Neuronal stem cell (in vitro differentiated cells): ENCODE measurements around the gene PSORS1C2.

Source experiments
- DNase-seq: peaks from one replicate; pipeline ENCODE4 v3.0.0-alpha.2; 2013; ENCODE audit warnings: low spot score
- H2AFZ ChIP-seq: one replicate; pipeline ENCODE4 v1.6.1; 2013; ENCODE audit warnings: mild to moderate bottlenecking, low read length, inconsistent platforms
- H2AK5ac ChIP-seq: 2 replicates; pipeline ENCODE4 v1.6.1; 2013; ENCODE audit warnings: low read depth, mild to moderate bottlenecking, inconsistent platforms, low read length, moderate library complexity, mixed read lengths
- H2BK120ac ChIP-seq: 2 replicates; pipeline ENCODE4 v1.6.1; 2013; ENCODE audit warnings: low read depth, mild to moderate bottlenecking, inconsistent platforms, low read length, moderate library complexity, mixed read lengths
- H2BK12ac ChIP-seq: one replicate; pipeline ENCODE4 v1.6.1; 2013; ENCODE audit warnings: low read length, inconsistent platforms
- H2BK15ac ChIP-seq: 2 replicates; pipeline ENCODE4 v1.6.1; 2013; ENCODE audit warnings: mild to moderate bottlenecking, low read length, inconsistent platforms, mixed read lengths
- H2BK5ac ChIP-seq: one replicate; pipeline ENCODE4 v1.6.1; 2013; ENCODE audit warnings: inconsistent platforms, mild to moderate bottlenecking, low read length, moderate library complexity
- H3K14ac ChIP-seq: one replicate; pipeline ENCODE4 v1.6.1; 2013; ENCODE audit warnings: low read length, inconsistent platforms
- H3K18ac ChIP-seq: 2 replicates; pipeline ENCODE4 v1.6.1; 2013; ENCODE audit warnings: low read length, inconsistent platforms
- H3K23ac ChIP-seq: 2 replicates; pipeline ENCODE4 v1.6.1; 2013; ENCODE audit warnings: low read depth, mild to moderate bottlenecking, mixed read lengths, low read length, inconsistent platforms; ENCODE audit not compliant: poor library complexity
- H3K27ac ChIP-seq: replicated peaks from 3 replicates; pipeline ENCODE4 v1.5.1; 2013; ENCODE audit warnings: low read length, inconsistent platforms
- H3K27me3 ChIP-seq, 3 experiments: 2 replicates each; pipeline ENCODE4 v1.6.1; 2013; ENCODE audit warnings: low read length in 3 of 3, mild to moderate bottlenecking in 2 of 3, inconsistent platforms in 1 of 3, low read depth in 1 of 3, mixed read lengths in 1 of 3, moderate library complexity in 1 of 3; ENCODE audit not compliant: control insufficient read depth in 3 of 3, insufficient read depth in 3 of 3
- H3K36me3 ChIP-seq, 2 donors: replicated peaks in 1 of 2; 2 replicates each; pipeline ENCODE4 v1.6.1; 2013; ENCODE audit warnings: low read length in 2 of 2; ENCODE audit not compliant: control insufficient read depth in 2 of 2, insufficient read depth in 2 of 2
- H3K4ac ChIP-seq: 2 replicates; pipeline ENCODE4 v1.6.1; 2013; ENCODE audit warnings: inconsistent platforms, mild to moderate bottlenecking, low read length, moderate library complexity
- H3K4me1 ChIP-seq, 2 donors: 1 replicate in 1 of 2; 2 replicates in 1 of 2; pipeline ENCODE4 v1.6.1; 2013; ENCODE audit warnings: low read length in 2 of 2, low read depth in 1 of 2; ENCODE audit not compliant: control insufficient read depth in 2 of 2, insufficient read depth in 1 of 2
- H3K4me2 ChIP-seq: one replicate; pipeline ENCODE4 v1.6.1; 2013; ENCODE audit warnings: mild to moderate bottlenecking, low read length, inconsistent platforms; ENCODE audit not compliant: insufficient read depth, poor library complexity, severe bottlenecking
- H3K4me3 ChIP-seq, 2 donors: 2 replicates each; pipeline ENCODE4 v1.5.1; 2013; ENCODE audit warnings: low read length in 2 of 2, mild to moderate bottlenecking in 2 of 2, inconsistent platforms in 1 of 2, moderate library complexity in 1 of 2
- H3K79me1 ChIP-seq: one replicate; pipeline ENCODE4 v1.6.1; 2013; ENCODE audit warnings: low read depth, mild to moderate bottlenecking, inconsistent platforms, low read length, moderate library complexity
- H3K9ac ChIP-seq: one replicate; pipeline ENCODE4 v1.6.1; 2013; ENCODE audit warnings: mild to moderate bottlenecking, low read depth, low read length, inconsistent platforms; ENCODE audit not compliant: poor library complexity
- H3K9me3 ChIP-seq, 2 donors: replicated peaks in 1 of 2; 2 replicates each; pipeline versions ENCODE3 to v1.6.1; 2013; ENCODE audit warnings: low read length in 2 of 2, mild to moderate bottlenecking in 2 of 2, inconsistent platforms in 1 of 2, low read depth in 1 of 2, mixed read lengths in 1 of 2, moderate library complexity in 1 of 2; ENCODE audit not compliant: control insufficient read depth in 2 of 2, insufficient read depth in 1 of 2
- H4K8ac ChIP-seq: one replicate; pipeline ENCODE4 v1.6.1; 2013; ENCODE audit warnings: low read depth, mild to moderate bottlenecking, inconsistent platforms, low read length, moderate library complexity
- H4K91ac ChIP-seq: one replicate; pipeline ENCODE4 v1.6.1; 2013; ENCODE audit warnings: low read length, low read depth, mild to moderate bottlenecking, inconsistent platforms; ENCODE audit not compliant: poor library complexity
- WGBS, 2 donors: extraction: QIAGEN DNeasy Blood & Tissue Kit; methylation state at CpG; one replicate each; pipeline ENCODE4 v1.1.7; 2013; ENCODE audit warnings: missing lambda C conversion rate in 2 of 2, mixed read lengths in 1 of 2; ENCODE audit not compliant: insufficient read length in 2 of 2, insufficient replicate concordance in 1 of 2; ENCODE audit errors: extremely low coverage in 2 of 2; 5-methylcytosine and 5-hydroxymethylcytosine counted together

The PSORS1C2 gene

GRCh38 chr6:31107052-31107451 lies 31.8 kb downstream of the PSORS1C2 start:
- no peaks in the 10 kb centered on the region for H3K36me3 ChIP-seq
- peaks cover 0 to 6% of the 10 kb centered on the region in 2 donors for H3K4me1 ChIP-seq
- H3K9me3 ChIP-seq, result peaks cover 0 to 2% of the 10 kb centered on the region in 2 donors
- H2AK5ac ChIP-seq, result no peak overlapping the region
- H2AFZ ChIP-seq, result no peak overlapping the region
- H3K9ac ChIP-seq, result no peak overlapping the region
- no CpG with 5 or more reads among the region's 4 CpGs for WGBS, 2 donors
- H4K91ac ChIP-seq, result no peak overlapping the region
- no peaks in the 10 kb centered on the region for H3K79me1 ChIP-seq
- H3K4me3 ChIP-seq, result no peak overlapping the region
- no peak overlapping the region for H2BK15ac ChIP-seq
- no peak overlapping the region for H4K8ac ChIP-seq
- H3K27ac ChIP-seq, result no peak overlapping the region
- no peak overlapping the region for H2BK120ac ChIP-seq
- H2BK5ac ChIP-seq, result no peak overlapping the region
- H3K4ac ChIP-seq, result no peak overlapping the region
- no peak overlapping the region for H2BK12ac ChIP-seq
- no peak overlapping the region for H3K14ac ChIP-seq
- no peak overlapping the region for H3K4me2 ChIP-seq
- no peak overlapping the region for H3K23ac ChIP-seq
- H3K18ac ChIP-seq, result no peak overlapping the region
- DNase-seq, result no peak
- peaks cover 0 to 30% (median 0%) of the 10 kb centered on the region in 3 experiments for H3K27me3 ChIP-seq

GRCh38 chr6:31103136-31103535 lies 35.7 kb downstream of the PSORS1C2 start:
- Histone ChIP-seq H2BK5ac (no peak overlapping the region), H4K8ac (no peak overlapping the region), H3K36me3 (no peaks in the 10 kb centered on the region), H3K4me3 (no peak overlapping the region), H2AFZ (no peak overlapping the region), H3K27me3 (peaks cover 0 to 5% (median 0%) of the 10 kb centered on the region in 3 experiments), H2BK15ac (no peak overlapping the region), H3K79me1 (no peaks in the 10 kb centered on the region), H2BK12ac (no peak overlapping the region), H3K14ac (no peak overlapping the region), H3K4me1 (no peaks in the 10 kb centered on the region), H2AK5ac (no peak overlapping the region), H3K4me2 (no peak overlapping the region), H4K91ac (no peak overlapping the region), H3K18ac (no peak overlapping the region), H2BK120ac (no peak overlapping the region), H3K27ac (no peak overlapping the region), H3K9me3 (no peaks in the 10 kb centered on the region), H3K4ac (no peak overlapping the region), H3K23ac (no peak overlapping the region), H3K9ac (no peak overlapping the region)
- DNase-seq, result no peak
- WGBS, 2 donors, result no CpG with 5 or more reads among the region's 2 CpGs

- Histone ChIP-seq H2AFZ (no peak overlapping the region), H3K4me3 (no peak overlapping the region), H3K4me2 (no peak overlapping the region), H4K8ac (no peak overlapping the region), H3K23ac (no peak overlapping the region), H3K4ac (no peak overlapping the region), H3K14ac (no peak overlapping the region), H3K79me1 (no peaks in the 10 kb centered on the region), H2BK12ac (no peak overlapping the region), H3K9ac (no peak overlapping the region), H3K4me1 (no peaks in the 10 kb centered on the region), H4K91ac (no peak overlapping the region), H2BK15ac (no peak overlapping the region), H3K27ac (no peak overlapping the region), H3K9me3 (no peaks in the 10 kb centered on the region), H2AK5ac (no peak overlapping the region), H3K36me3 (no peaks in the 10 kb centered on the region), H3K18ac (no peak overlapping the region), H2BK120ac (no peak overlapping the region), H3K27me3 (peaks cover 0 to 5% (median 0%) of the 10 kb centered on the region in 3 experiments), H2BK5ac (no peak overlapping the region)
- no peak for DNase-seq
- no CpG with 5 or more reads among the region's 4 CpGs for WGBS, 2 donors
Observed at GRCh38 chr6:31098449-31098938, 40.4 kb downstream of the PSORS1C2 start.

DNA sequence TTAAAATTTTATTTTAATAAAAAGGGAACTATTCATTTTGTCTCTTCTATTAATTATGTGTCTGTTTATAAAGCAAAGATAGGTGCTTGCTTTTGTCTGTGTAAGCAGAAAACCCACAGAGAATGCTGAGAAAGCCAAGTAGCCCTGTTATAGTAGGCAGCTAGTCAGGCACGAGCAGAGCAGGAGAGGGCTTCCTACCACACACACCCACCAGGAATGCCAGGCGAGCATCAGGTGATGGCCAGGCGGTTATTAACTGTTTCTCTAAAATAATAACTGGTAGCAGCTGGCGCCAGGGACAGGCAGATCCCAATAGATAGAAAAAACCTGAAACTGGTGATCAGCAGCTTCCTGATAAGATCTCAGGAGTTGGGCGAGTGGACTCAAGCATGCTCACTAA lies 42.2 kb downstream of the PSORS1C2 start:
- H3K27ac ChIP-seq, result no peak overlapping the region
- no peak overlapping the region for H2BK120ac ChIP-seq
- H3K23ac ChIP-seq, result no peak overlapping the region
- no peak overlapping the region for H3K4me3 ChIP-seq
- H3K4me1 ChIP-seq, result no peaks in the 10 kb centered on the region
- H3K9ac ChIP-seq, result no peak overlapping the region
- no peaks in the 10 kb centered on the region for H3K9me3 ChIP-seq
- no peaks in the 10 kb centered on the region for H3K36me3 ChIP-seq
- H3K4me2 ChIP-seq, result no peak overlapping the region
- no peak overlapping the region for H2AFZ ChIP-seq
- no peak overlapping the region for H2BK15ac ChIP-seq
- no CpG with 5 or more reads among the region's 5 CpGs for WGBS, 2 donors
- H3K14ac ChIP-seq, result no peak overlapping the region
- H4K91ac ChIP-seq, result no peak overlapping the region
- H2AK5ac ChIP-seq, result no peak overlapping the region
- no peak overlapping the region for H2BK12ac ChIP-seq
- H3K27me3 ChIP-seq, result peaks cover 0 to 5% (median 0%) of the 10 kb centered on the region in 3 experiments
- no peak overlapping the region for H3K18ac ChIP-seq
- H3K79me1 ChIP-seq, result no peaks in the 10 kb centered on the region
- no peak overlapping the region for H2BK5ac ChIP-seq
- DNase-seq, result no peak
- H4K8ac ChIP-seq, result no peak overlapping the region
- H3K4ac ChIP-seq, result no peak overlapping the region
